ACC112 (cell line): ENCODE measurements around the gene DDX23.
A peak's percentile ranks its signal among the peaks of the same experiment; 100 is the strongest.
"Not testable (repeated sequence)": the region's sequence is repeated elsewhere in the genome, so short reads cannot be mapped to it uniquely, and the experiment has no call there.

Experiments
- H2AFZ ChIP-seq: fragments of 200-600 bp; sonication (generic); one replicate; pipeline ENCODE4 v1.6.0; 2017; ENCODE audit warnings: antibody characterized with exemption, low read length; ENCODE audit not compliant: unreplicated experiment
- H3K27ac ChIP-seq: fragments of 200-600 bp; sonication (generic); 2 replicates; pipeline ENCODE4 v1.5.1; 2014; ENCODE audit warnings: low read depth, mild to moderate bottlenecking, antibody characterized with exemption, low read length, moderate library complexity
- H3K27me3 ChIP-seq: fragments of 200-600 bp; sonication (generic); 2 replicates; pipeline ENCODE4 v1.6.1; 2014; ENCODE audit warnings: mild to moderate bottlenecking, antibody characterized with exemption, low read length, moderate library complexity, mixed read lengths; ENCODE audit not compliant: insufficient read depth
- H3K36me3 ChIP-seq: fragments of 200-600 bp; sonication (generic); 2 replicates; pipeline ENCODE4 v1.6.1; 2016; ENCODE audit warnings: mild to moderate bottlenecking, antibody characterized with exemption, low read length, moderate library complexity, mixed read lengths; ENCODE audit not compliant: insufficient read depth
- H3K4me1 ChIP-seq: fragments of 200-600 bp; sonication (generic); one replicate; pipeline ENCODE4 v1.6.1; 2016; ENCODE audit warnings: low read length, mixed read lengths; ENCODE audit not compliant: insufficient read depth, unreplicated experiment, control insufficient read depth
- H3K4me3 ChIP-seq: fragments of 200-600 bp; sonication (generic); 2 replicates; pipeline ENCODE4 v1.5.1; 2014; ENCODE audit warnings: mild to moderate bottlenecking, low read depth, low read length
- H3K79me2 ChIP-seq: fragments of 200-600 bp; sonication (generic); one replicate; pipeline ENCODE4 v1.6.0; 2016; ENCODE audit warnings: low read length; ENCODE audit not compliant: control insufficient read depth, unreplicated experiment, insufficient read depth

DDX23 gene

DNA sequence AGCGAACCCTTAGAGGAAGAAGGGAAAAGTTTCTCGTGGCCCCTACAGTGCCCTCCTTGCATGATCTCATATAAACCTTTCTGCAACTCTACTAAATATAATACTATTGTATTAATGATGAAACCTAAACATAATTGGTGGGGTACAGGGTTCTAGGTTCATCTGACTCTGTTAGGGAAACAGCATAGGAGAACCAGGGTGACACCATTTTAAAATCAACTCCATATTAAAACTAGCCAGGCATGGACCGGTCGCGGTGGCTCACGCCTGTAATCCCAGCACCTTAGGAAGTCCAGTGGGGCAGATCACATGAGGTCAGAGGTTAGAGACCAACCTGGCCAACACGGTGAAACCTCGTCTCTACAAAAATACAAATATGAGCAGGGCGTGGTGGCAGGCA is 28.7 kb upstream of the DDX23 start:
- no peak overlapping the region for H3K27ac ChIP-seq

DNA sequence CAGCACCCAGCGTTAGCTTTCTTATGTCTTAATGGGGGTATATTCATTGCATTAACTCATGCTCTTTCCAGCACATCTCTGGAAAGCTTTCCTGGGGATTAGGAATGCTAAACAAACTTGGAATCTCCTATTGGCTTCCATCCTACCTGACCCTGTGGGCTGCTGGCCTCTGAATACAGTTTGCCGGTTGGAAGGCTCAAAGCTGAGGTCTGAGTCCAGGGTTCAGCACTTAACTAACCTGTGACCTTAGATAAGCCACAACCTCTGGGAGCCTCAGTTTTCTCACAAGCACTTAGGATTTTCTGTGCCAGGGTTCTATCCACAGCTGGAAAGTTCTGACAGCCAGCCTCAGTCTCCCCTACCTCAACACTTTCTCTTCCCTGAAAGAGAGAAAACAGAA is 26.6 kb upstream of the DDX23 start:
- H3K79me2 ChIP-seq, result no peaks in the 10 kb centered on the region
- peaks cover 15% of the 10 kb centered on the region for H3K27me3 ChIP-seq
- peaks cover 4% of the 10 kb centered on the region for H3K4me1 ChIP-seq
- H3K36me3 ChIP-seq, result no peaks in the 10 kb centered on the region
- no peak overlapping the region for H2AFZ ChIP-seq
- H3K4me3 ChIP-seq, result no peak overlapping the region
- no peak overlapping the region for H3K27ac ChIP-seq

More for the DNA sequence above, 28.7 kb upstream of the DDX23 start:
- Histone ChIP-seq H3K79me2 (no peaks in the 10 kb centered on the region), H3K4me1 (peaks cover 4% of the 10 kb centered on the region), H3K36me3 (no peaks in the 10 kb centered on the region), H3K27me3 (peaks cover 15% of the 10 kb centered on the region), H3K4me3 (no peak overlapping the region), H2AFZ (no peak overlapping the region)

DNA sequence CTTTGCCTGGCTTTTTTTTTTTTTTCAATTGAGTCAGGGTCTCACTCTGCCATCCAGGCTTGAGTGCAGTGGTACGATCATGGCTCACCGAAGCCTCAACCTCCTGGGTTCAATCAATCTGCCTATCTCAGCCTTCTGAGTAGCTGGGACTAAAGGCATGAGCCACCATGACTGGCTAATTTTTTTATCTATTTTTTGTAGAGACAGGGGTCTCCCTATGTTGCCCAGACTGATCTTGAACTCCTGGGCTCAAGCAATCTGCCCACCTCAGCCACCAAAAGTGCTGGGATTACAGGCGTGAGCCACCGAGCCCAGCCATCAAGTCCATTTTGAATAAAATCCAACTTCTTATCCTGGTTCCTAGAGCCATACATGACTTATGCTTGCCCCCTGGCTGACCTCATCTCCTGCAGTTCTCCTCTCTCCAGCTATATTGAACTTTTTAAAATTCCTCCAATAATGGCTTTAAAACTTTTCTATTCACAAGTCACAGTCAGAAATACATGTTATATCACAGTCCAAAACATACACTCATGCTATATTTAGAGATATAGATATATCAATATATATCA is 24.1 kb upstream of the DDX23 start:
- Histone ChIP-seq H3K79me2 (no peaks in the 10 kb centered on the region), H3K4me1 (no peaks in the 10 kb centered on the region), H3K27ac (no peak overlapping the region), H3K4me3 (no peak overlapping the region), H2AFZ (no peak overlapping the region), H3K36me3 (no peaks in the 10 kb centered on the region), H3K27me3 (peaks cover 11% of the 10 kb centered on the region)

DNA sequence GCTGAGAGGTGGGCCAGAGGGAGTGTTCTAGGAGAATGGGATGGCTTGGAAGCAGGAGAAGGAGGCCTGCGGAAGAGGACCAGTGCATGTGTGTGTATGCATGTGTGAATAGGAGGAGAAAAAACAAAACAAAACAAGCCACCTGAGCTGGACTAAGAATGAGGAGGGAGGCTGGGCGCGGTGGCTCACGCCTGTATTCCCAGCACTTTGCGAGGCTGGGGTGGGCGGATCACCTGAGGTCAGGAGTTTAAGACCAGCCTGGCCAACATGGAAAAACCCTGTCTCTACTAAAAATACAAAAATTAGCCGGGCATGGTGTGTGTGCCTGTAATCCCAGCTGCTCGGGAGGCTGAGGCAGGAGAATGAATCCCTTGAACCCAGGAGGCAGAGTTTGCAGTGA is 21.6 kb upstream of the DDX23 start:
- H3K36me3 ChIP-seq, H3K4me3 ChIP-seq, H3K27ac ChIP-seq, H3K79me2 ChIP-seq, H3K27me3 ChIP-seq, H3K4me1 ChIP-seq, H2AFZ ChIP-seq: not testable (repeated sequence)

DNA sequence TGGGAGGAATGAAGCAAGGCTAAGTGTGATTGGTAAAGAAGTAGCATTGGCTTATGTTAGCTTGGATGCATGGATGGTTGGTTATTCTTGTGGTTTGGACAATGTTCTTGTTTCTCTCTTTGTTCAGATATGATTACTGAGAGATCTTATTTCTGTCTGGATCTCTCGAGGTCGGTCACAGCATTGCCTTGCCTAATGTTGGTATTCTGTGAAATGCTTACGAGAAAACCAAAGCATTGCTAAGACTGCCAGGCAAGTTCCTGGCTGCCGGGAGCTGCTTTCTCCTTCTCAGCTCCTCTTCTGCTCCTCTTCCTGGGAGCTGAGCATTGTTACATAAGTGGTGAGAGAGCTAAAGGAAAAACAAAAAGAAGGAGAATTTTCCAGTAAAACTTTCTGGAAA is 21.1 kb upstream of the DDX23 start:
- Histone ChIP-seq H3K27me3 (no peaks in the 10 kb centered on the region), H3K4me3 (no peak overlapping the region), H3K27ac (no peak overlapping the region), H3K4me1 (no peaks in the 10 kb centered on the region), H2AFZ (no peak overlapping the region), H3K36me3 (no peaks in the 10 kb centered on the region), H3K79me2 (no peaks in the 10 kb centered on the region)

DNA sequence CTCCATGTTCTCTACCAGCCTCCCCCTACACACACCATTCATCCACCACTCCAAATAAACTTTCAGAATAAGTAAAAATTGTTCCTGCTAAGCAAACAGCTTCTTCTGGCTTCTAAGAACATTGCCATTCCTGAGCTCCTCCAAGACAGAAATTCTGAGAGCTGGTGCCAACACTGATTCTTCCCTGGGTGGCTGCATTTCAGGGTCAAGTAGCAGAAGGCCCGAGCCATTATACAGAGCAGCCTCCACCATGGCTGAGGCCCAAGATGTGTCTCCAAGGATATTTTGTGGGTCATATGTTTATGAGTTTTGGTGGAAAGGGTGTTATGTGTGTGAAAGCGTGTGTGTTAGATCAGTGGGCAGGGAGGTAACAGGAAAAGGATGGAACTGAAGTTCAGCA is 17.2 kb upstream of the DDX23 start:
- Histone ChIP-seq H3K27me3 (peaks cover 12% of the 10 kb centered on the region), H3K36me3 (no peaks in the 10 kb centered on the region), H3K4me3 (no peak overlapping the region), H3K79me2 (no peaks in the 10 kb centered on the region), H3K4me1 (no peaks in the 10 kb centered on the region), H3K27ac (no peak overlapping the region), H2AFZ (no peak overlapping the region)

DNA sequence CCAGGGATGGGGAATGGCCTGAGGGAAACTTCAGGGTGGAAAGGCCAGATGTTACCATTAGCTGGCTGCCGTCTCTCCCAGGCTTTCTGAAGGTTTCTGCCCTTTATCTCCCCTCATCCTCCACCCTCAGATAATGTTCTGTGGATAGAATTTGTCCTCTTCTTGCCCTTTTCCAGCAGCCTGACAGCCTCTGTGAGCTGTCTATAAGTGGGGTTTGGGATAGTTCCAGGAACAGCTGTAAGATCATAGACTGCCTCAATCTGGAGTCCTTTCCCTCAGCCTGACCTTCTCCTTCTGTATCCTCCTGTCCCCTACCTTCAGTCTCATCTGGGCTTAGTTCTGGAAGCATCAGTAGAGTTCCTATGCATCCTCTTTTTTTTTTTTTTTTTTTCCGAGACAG is 16.5 kb upstream of the DDX23 start:
- H3K27ac ChIP-seq, result no peak overlapping the region
- H3K4me1 ChIP-seq, result no peaks in the 10 kb centered on the region
- no peaks in the 10 kb centered on the region for H3K79me2 ChIP-seq
- H3K36me3 ChIP-seq, result no peaks in the 10 kb centered on the region
- no peak overlapping the region for H3K4me3 ChIP-seq
- H2AFZ ChIP-seq, result no peak overlapping the region
- H3K27me3 ChIP-seq, result peaks cover 20% of the 10 kb centered on the region

DNA sequence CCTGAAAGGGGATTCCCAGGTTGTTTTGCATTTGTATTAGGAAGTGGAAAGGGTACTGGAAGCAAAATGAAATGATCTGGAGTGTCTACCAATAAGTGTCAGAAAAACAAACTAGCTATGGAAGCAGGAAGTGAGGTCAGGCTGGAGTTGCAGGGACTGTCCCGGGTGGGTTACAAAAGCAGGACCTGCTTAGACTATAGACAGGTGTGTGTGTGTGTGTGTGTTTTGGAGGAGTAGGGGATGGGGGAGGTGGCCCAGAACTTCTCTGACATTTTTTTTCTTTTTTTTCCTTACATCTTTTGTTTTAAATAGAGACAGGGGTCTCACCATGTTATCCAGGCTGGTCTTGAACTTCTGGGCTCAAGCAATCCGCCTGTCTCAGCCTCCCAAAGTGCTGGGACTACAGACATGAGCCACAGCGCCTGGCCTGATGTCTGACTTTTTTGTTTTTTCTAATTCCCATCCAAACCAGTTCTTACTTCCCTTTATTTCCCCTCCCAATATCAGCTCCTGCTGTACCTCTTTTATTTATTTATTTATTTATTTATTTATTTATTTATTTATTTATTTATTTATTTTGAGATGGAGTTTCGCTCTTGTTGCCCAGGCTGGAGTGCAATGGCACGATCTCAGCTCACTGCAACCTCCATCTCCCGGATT is 14.2 kb upstream of the DDX23 start:
- Histone ChIP-seq H3K36me3 (no peaks in the 10 kb centered on the region), H3K79me2 (no peaks in the 10 kb centered on the region), H3K27ac (no peak overlapping the region), H3K4me3 (peak overlapping the region; percentile 70), H3K4me1 (no peaks in the 10 kb centered on the region), H2AFZ (peak overlapping the region; percentile 61), H3K27me3 (peaks cover 41% of the 10 kb centered on the region)

DNA sequence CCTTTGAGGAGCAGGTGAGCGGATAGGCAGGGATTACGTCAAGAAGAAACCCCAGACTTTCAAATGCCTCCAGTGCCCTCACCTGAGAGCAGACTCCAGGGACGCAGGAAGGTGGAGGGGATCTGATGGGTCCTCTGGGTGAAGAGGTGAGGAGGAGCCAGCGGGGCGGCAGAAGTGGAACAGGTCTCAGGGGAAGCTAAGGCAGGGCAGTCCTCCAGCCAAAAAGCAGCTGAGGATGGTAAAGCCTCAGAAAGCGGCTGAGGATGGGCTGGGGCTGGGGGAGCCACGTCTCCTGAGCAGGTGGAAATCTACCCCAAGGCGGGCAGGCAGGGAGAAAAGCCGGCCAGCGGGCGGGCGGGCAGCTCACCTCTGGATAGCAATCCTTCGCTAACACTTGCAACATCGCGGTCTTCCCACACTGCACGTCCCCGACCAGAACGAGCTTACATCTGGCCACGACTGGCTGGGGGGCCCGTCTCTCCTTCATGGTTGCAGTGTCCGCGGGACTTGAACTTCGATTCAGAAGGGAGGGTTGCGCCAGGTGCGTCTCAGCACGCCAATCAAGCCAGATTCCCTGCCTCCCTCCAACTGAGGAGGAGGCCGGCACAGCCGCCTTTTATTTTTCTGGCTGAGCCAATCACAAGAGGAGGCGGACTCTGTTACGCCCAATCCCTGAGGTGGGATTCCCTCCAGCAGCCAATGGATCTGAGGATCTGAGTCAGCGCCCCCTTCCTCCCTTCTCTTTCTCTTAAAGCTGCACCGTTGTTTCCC is 13.5 kb upstream of the DDX23 start, which contains the start of gene RND1:
Gene RND1 (minus strand): TSS at position 590 of the 771 bp plus-strand sequence. CDS start 103 bp downstream, at position 487.
- no peak within 1 kb of the TSS for H3K27ac ChIP-seq
- H3K27me3 ChIP-seq, result peaks cover 41% of the 10 kb centered on the region
- H2AFZ ChIP-seq, result peak within 1 kb of the TSS; percentile 61
- H3K4me3 ChIP-seq, result peak within 1 kb of the TSS; percentile 70
- no peaks in the 10 kb centered on the region for H3K4me1 ChIP-seq
- H3K79me2 ChIP-seq, result no peaks in the 10 kb centered on the region
- H3K36me3 ChIP-seq, result no peaks in the 10 kb centered on the region

DNA sequence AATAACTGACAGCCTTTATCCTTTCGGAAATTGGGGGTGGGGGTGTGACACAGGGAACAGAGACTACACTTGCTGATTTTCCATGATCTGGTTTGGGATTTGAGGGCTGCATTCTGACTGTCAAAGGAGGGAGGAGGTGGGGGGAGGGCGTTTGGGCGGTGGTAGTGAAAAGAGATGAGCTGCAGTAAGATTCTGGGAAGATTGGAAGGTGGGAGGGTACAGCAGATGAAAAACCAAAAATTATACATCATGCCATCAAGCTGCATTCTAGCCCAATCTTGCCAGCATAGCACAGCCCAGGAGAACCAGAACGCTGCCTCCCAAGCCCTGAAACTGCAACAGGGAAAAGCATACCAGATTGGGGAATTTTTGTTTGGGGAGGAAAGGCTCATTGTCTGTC is 11.3 kb upstream of the DDX23 start:
- Histone ChIP-seq H3K4me3 (no peak overlapping the region), H3K4me1 (no peaks in the 10 kb centered on the region), H3K27me3 (peaks cover 41% of the 10 kb centered on the region), H3K79me2 (no peaks in the 10 kb centered on the region), H2AFZ (no peak overlapping the region), H3K36me3 (no peaks in the 10 kb centered on the region), H3K27ac (no peak overlapping the region)

DNA sequence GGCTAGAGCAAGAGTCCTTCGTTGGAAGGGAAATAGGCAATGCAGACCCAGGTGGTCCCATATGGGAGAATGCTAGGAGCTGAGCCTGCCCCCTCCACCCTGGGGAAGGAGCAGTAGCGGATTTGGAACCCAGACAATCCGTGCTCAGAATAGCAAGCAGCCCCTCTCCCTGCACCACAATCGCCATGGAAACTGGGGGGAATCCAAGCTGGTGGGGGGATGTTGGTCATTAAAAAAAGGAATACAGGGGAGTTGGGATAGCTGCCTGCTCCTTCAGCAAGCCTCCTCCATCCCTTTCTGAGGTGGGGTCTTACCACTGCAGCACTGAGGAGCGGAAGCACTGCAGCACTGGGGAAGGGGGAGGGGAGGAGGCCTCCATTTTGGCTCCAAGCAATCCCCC is 10.8 kb upstream of the DDX23 start:
- Histone ChIP-seq H3K36me3 (no peaks in the 10 kb centered on the region), H3K4me3 (no peak overlapping the region), H3K79me2 (no peaks in the 10 kb centered on the region)

More for the DNA sequence above, 10.8 kb upstream of the DDX23 start:
- Histone ChIP-seq H3K27ac (no peak overlapping the region), H2AFZ (no peak overlapping the region), H3K4me1 (no peaks in the 10 kb centered on the region), H3K27me3 (peaks cover 41% of the 10 kb centered on the region)
